SU-DHL-6 (cell line): ENCODE measurements around the gene ENTPD6.

ENCODE experiments used
- EZH2phosphoT487 ChIP-seq: fragments of 200-600 bp; sonication (generic), shearing (Covaris generic); conservative IDR thresholded peaks from 2 replicates; pipeline ENCODE4 v1.6.1; 2018; ENCODE audit warnings: mild to moderate bottlenecking, antibody characterized with exemption, low read length, moderate library complexity, mixed read lengths
- TF ChIP-seq, protein P1 (sequence below): fragments of 200-600 bp; sonication (generic); IDR thresholded peaks from one replicate; pipeline ENCODE4 v1.5.1; 2017; ENCODE audit warnings: antibody characterized with exemption, mild to moderate bottlenecking, low read length, moderate library complexity; ENCODE audit not compliant: insufficient read depth, poor library complexity, severe bottlenecking

DNA sequence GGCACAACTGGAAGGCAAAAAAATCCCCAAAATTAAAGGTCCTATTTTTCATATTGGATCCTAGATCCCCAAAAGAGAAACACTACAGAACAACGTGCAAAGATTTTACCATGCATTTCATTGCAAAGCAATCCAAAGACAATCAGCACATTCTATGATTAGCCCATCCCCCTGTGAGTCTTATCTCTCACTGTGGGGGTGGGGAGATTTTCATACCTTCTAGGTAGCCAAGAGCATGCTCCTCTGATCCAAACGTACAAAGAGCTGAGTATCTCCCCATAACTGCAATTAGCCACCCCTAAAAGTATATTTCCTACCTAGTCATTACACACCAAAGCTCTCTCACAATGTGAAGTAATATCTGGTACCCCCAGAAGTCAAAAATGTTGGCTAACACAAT is 22.2 kb upstream of the ENTPD6 start:
- TF ChIP-seq, protein P1, sequence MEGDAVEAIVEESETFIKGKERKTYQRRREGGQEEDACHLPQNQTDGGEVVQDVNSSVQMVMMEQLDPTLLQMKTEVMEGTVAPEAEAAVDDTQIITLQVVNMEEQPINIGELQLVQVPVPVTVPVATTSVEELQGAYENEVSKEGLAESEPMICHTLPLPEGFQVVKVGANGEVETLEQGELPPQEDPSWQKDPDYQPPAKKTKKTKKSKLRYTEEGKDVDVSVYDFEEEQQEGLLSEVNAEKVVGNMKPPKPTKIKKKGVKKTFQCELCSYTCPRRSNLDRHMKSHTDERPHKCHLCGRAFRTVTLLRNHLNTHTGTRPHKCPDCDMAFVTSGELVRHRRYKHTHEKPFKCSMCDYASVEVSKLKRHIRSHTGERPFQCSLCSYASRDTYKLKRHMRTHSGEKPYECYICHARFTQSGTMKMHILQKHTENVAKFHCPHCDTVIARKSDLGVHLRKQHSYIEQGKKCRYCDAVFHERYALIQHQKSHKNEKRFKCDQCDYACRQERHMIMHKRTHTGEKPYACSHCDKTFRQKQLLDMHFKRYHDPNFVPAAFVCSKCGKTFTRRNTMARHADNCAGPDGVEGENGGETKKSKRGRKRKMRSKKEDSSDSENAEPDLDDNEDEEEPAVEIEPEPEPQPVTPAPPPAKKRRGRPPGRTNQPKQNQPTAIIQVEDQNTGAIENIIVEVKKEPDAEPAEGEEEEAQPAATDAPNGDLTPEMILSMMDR: no peak
- no peak for TF ChIP-seq EZH2phosphoT487
